ENCODE measurements around the gene EDNRB. TPM values are rescaled to one million over a fixed set of nuclear protein-coding genes. Genes with fewer than 3 reads are reported as not detected.
A peak's percentile ranks its signal among the peaks of the same experiment; 100 is the strongest.

The EDNRB gene
- total and polyA plus RNA-seq, 2 of the 8 experiments (the other 6 are each of a cell fraction or from before 2014, with no cell fraction given), result 15.8 to 73.2 TPM

DNA sequence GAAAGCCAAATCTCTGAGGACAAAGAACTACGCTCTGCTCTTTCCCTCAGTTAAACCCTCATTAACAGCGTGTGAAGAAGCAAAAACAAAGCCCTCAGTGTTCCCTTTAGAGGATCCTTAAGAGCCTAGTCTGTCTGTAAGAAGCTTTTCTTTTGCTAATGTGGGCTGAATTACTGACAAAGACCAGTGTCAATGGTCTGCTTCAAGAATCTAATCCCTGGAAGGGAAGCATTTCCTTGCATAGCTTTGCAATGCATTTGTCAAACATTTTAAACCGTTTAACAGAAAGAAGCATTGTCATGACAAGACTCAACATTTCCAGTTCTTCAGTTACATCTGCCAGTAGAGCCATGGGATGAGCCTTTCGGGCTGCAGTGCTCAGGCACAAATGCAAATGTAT lies 64.9 kb downstream of the EDNRB start (continued):
- 0 out of 2 replicates have a peak, but pooled peaks have one; percentile 3 for TF ChIP-seq CEBPB (IDR thresholded peaks at IDR 0.05; ENCODE audit: low read depth, low read length)
- TF ChIP-seq CBX8 (IDR thresholded peaks at IDR 0.05; ENCODE audit: borderline replicate concordance, low read depth, low read length), result no peak
- TF ChIP-seq JUND (IDR thresholded peaks at IDR 0.05; ENCODE audit: low read length), result 0 out of 2 replicates have a peak, but pooled peaks have one; percentile 51
- peak; percentile 67 to 81 for TF ChIP-seq BCL11A (IDR thresholded peaks at IDR 0.05; ENCODE audit: low read depth in 2 of 2, low read length in 2 of 2)
- TF ChIP-seq SIX5 (IDR thresholded peaks at IDR 0.05; ENCODE audit: low read depth, low read length), result no peak
- TF ChIP-seq SIRT6 (IDR thresholded peaks at IDR 0.05; ENCODE audit: low read length), result no peak
- no peak for TF ChIP-seq HDAC6 (IDR thresholded peaks at IDR 0.05; ENCODE audit: low read depth, low read length)
- peak; percentile 69 to 96; a peak in 1 of 4 replicates for TF ChIP-seq HDAC2 (IDR thresholded peaks at IDR 0.05; ENCODE audit: borderline replicate concordance in 1 of 2, low read depth in 2 of 2, low read length in 2 of 2)
- TF ChIP-seq KDM4A (IDR thresholded peaks at IDR 0.05; ENCODE audit: low read depth, low read length, severe bottlenecking), result no peak
- no peak for TF ChIP-seq EZH2 (IDR thresholded peaks at IDR 0.05; ENCODE audit: low read depth, low read length, severe bottlenecking)
- TF ChIP-seq, protein P1, sequence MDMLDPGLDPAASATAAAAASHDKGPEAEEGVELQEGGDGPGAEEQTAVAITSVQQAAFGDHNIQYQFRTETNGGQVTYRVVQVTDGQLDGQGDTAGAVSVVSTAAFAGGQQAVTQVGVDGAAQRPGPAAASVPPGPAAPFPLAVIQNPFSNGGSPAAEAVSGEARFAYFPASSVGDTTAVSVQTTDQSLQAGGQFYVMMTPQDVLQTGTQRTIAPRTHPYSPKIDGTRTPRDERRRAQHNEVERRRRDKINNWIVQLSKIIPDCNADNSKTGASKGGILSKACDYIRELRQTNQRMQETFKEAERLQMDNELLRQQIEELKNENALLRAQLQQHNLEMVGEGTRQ (IDR thresholded peaks at IDR 0.05; ENCODE audit: low read length), result no peak
- TF ChIP-seq SAP30 (IDR thresholded peaks at IDR 0.05; ENCODE audit: insufficient read depth, insufficient replicate concordance, low read length), result no peak
- no peak for TF ChIP-seq KDM1A (IDR thresholded peaks at IDR 0.05; ENCODE audit: borderline replicate concordance, low read length)

Data from H1 (cell line).